Stimulated activated memory B cell treated with anti-CD40 and anti-IgM and Interleukin-4, amounts not matched to agents 10 μg/mL and 1 μg/mL and 100 μg/mL, for 72 hours (primary cell): Measurements from ENCODE around the gene ST6GALNAC4.

Experiments
- ATAC-seq: fragments of 150-1000 bp; cut with Tn5 transposase; 2 replicates; pipeline ENCODE4 v1.10.0; 2021
- H3K27ac Mint-ChIP-seq: one replicate; pipeline ENCODE4 v1.8.0; 2022; ENCODE audit warnings: mild to moderate bottlenecking, mixed read lengths
- H3K27me3 Mint-ChIP-seq: one replicate; pipeline ENCODE4 v1.8.0; 2022; ENCODE audit warnings: mixed read lengths
- H3K36me3 Mint-ChIP-seq: one replicate; pipeline ENCODE4 v1.8.0; 2022; ENCODE audit warnings: mixed read lengths
- H3K4me1 Mint-ChIP-seq: one replicate; pipeline ENCODE4 v1.8.0; 2022; ENCODE audit warnings: mixed read lengths
- H3K4me3 Mint-ChIP-seq: one replicate; pipeline ENCODE4 v1.8.0; 2022; ENCODE audit warnings: mild to moderate bottlenecking, moderate library complexity, mixed read lengths
- H3K9me3 Mint-ChIP-seq: one replicate; pipeline ENCODE4 v1.8.0; 2022; ENCODE audit warnings: mixed read lengths

Gene ST6GALNAC4

DNA sequence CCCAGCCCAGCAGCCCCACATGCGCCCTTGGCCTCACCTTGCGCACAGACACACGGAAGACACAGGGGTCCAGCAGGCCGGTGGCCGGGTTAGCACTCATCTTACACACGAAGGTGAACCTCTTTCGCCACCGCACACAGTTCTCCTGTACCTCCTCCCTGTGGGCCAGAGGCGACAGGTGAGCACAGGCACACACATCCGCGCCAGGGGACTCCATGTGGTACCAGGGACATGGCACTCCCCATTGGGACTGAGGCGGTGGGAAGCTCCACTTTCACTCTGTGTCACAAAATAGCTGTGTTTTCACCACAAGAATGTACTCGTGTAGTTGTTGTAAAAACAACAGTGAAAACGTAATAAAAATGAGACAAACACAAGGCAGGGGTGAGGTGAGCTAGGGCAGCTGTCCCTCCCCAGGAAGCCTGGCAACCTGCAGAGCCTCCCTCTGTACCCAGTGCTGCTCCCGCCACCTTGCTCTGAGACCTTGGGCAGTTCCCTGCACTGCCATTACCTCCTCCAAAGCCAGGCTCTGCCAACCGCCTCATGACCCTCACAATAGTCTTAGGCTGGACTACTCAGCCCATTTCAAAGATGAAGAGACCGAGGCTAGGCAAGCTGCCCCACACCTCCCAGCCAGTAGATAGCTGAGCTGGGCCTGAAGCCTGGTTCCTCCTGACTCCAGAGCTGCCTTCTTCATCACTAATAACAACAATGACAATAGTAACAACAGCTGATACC, 37.1 kb upstream of the ST6GALNAC4 start:
- H3K36me3 Mint-ChIP-seq = peaks cover 19% of the 10 kb centered on the region
- H3K4me1 Mint-ChIP-seq = peaks cover 62% of the 10 kb centered on the region
- peak overlapping the region; percentile 79 for H3K27ac Mint-ChIP-seq
- H3K4me3 Mint-ChIP-seq = no peak overlapping the region
- peaks cover 2% of the 10 kb centered on the region for H3K9me3 Mint-ChIP-seq
- H3K27me3 Mint-ChIP-seq = no peaks in the 10 kb centered on the region
- ATAC-seq = no peak

DNA sequence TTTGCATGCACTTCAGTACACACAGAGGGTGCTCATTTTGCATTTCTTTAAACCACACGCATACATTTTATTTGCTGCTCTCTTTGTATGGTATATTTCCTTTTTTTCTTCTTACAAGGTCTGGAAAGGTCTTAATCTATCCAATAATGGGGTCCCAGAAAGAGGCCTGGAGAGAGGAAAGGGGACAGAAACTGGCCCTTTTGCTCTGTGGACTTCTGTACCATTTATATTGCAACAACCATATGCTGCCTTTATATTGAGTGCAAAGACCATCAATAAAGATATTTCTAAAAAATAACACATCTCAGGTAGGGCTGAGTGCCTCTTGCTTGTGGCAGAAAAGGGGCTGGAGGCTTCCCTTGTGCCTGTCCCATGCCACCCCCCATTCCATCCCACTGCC, 36.3 kb upstream of the ST6GALNAC4 start:
- Mint-ChIP-seq H3K27ac (peak overlapping the region; percentile 79), H3K36me3 (peaks cover 22% of the 10 kb centered on the region), H3K9me3 (no peaks in the 10 kb centered on the region), H3K4me3 (no peak overlapping the region), H3K27me3 (no peaks in the 10 kb centered on the region), H3K4me1 (peaks cover 62% of the 10 kb centered on the region)
- ATAC-seq = no peak

DNA sequence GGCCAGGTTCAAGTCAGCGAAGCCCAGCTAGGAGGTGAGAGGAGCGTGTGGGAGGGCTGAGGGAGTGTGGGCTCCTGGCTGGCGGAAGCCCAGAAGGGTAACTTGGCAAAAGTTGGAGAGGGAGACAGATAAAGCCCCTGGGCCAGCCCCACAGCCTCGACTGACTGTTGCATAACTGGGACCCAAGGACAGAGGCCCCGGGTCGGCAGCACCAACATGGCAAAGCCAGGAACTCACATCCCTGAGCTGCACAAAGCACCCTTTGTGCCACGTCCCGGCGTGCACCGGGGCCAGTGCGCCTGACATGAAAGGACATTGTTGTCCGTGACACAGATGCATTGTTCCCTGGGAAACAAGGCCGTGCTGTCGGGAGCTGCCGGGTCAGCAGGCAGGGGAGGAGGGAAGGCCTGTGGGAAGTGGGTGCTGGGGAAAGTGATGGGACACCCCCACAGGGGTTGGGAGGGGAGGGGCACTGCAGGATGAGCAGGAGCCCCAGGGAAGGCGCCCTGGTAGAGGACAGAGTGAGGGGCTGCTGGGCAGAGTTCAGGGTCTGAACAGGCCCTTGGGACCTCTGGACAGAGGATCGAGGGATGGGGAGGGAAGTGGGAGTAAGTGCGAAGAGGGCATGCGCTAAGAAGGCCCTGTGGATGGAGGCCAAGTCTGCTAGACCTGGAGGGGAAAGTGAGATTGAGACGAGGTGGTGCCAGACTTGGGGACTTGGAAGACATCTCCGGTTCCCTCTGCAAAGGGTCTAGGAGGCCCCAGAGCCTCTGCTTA, 33.9 kb upstream of the ST6GALNAC4 start:
- Mint-ChIP-seq H3K4me1 (peaks cover 66% of the 10 kb centered on the region), H3K27ac (peak overlapping the region; percentile 71), H3K36me3 (peaks cover 44% of the 10 kb centered on the region), H3K27me3 (no peaks in the 10 kb centered on the region), H3K9me3 (no peaks in the 10 kb centered on the region), H3K4me3 (no peak overlapping the region)
- no peak for ATAC-seq

DNA sequence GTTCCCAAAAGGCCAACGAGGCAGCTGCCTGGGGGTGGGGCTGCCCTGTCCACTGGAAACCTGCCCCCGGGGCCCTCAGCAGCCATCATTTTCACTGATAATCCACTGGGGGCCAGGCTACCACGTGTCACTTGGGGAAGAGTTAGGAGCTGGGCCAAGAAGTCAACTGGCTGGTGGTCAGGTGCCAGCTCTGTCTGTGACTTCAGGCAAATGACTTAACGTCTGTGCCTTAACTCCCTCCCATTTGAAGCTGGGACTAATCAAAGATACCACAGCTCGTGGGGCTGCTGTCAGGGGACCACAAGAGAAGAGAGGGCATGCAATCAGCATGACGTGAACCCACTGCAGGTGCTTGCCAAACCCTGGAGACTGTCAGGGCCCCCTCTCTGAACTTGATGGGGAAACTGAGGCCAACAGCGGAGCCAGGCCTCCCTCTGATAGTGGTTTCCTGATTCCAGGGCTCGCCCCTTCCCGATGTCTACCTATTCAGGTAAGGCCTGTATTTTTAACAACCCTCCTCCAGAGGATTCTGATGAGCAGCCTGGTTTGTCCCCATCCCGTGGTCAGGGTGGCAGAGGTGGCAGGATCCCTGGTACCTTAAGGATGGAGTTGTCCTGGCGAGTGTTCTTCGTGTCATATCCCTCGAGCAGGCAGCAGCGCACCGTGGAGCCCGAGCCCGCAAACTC, 33.1 kb upstream of the ST6GALNAC4 start:
- Mint-ChIP-seq H3K27me3 (no peaks in the 10 kb centered on the region), H3K36me3 (peaks cover 52% of the 10 kb centered on the region), H3K9me3 (no peaks in the 10 kb centered on the region), H3K27ac (peak overlapping the region; percentile 71), H3K4me3 (no peak overlapping the region), H3K4me1 (peaks cover 63% of the 10 kb centered on the region)
- ATAC-seq = no peak

DNA sequence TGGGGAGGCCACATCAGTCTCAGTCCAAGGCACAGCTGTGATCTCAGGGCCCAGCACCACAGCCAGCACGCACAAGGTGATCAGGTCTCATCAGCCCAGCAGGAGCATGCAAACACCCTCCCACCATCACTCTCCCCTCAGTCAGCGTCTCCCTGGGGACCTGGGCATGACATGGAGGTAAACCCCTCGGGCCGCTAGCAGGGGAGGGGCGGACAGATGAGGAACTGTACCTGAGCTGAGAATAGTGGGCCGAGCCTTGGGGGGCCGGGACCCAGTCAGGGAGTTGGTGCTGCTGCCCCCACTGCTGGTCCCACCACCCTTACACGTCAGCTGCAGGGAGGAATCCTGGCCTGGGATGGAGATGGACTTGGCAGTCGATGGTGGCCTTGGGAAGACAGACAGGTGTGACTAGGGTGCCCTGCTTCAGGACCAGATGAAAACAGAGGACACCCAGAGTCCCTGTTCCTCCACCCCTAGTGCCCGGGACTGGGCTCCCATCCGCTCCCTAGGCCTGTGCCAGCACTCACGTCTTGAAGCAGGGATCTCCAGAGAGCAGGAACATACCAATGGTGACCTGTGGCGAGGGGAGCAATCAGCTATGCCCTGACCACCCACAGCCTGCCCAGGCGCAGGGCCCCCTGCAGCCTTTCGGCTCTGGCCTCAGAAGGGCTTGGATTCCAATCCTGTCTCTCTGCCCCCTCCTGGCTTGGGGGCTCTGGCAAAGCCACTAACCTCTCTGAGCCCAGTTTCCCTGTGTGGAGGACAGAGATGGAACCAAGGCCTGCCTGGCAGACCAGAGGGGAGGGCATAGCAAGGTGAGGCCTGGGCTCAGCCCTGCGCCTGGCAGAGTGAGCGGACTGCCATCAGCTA, 31.2 kb upstream of the ST6GALNAC4 start:
- peak overlapping the region; percentile 35 for H3K27ac Mint-ChIP-seq
- H3K4me3 Mint-ChIP-seq = no peak overlapping the region
- no peaks in the 10 kb centered on the region for H3K27me3 Mint-ChIP-seq
- peaks cover 65% of the 10 kb centered on the region for H3K36me3 Mint-ChIP-seq
- no peaks in the 10 kb centered on the region for H3K9me3 Mint-ChIP-seq
- peaks cover 61% of the 10 kb centered on the region for H3K4me1 Mint-ChIP-seq
- no peak for ATAC-seq

DNA sequence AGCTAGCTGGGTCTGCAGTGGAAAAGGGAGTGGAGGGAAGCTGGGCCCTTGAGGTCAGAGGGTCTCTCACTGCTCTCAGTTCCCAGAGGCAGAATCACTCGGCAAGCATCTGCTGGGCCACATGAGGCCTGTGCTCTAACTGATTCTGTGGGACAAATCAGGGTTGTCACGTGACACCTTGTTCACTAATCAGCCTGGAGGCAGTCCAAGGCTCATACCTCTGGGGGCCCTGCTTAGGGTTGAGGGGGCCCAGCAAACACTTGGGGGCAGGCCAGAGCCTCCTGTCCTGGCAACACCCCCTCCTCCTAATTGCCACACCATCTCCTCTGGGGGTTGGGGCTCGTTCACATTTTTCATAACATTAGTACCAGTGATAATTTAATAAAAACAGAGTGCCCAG, 29.9 kb upstream of the ST6GALNAC4 start:
- Mint-ChIP-seq H3K4me1 (peaks cover 67% of the 10 kb centered on the region), H3K36me3 (peaks cover 79% of the 10 kb centered on the region), H3K9me3 (no peaks in the 10 kb centered on the region), H3K27ac (peak overlapping the region; percentile 35), H3K4me3 (no peak overlapping the region), H3K27me3 (no peaks in the 10 kb centered on the region)
- ATAC-seq = no peak

- H3K4me1 Mint-ChIP-seq = peaks cover 63% of the 10 kb centered on the region
- H3K9me3 Mint-ChIP-seq = no peaks in the 10 kb centered on the region
- no peak for ATAC-seq
- peaks cover 76% of the 10 kb centered on the region for H3K36me3 Mint-ChIP-seq
- H3K27me3 Mint-ChIP-seq = no peaks in the 10 kb centered on the region
- peak overlapping the region; percentile 35 for H3K27ac Mint-ChIP-seq
- no peak overlapping the region for H3K4me3 Mint-ChIP-seq
Measured at GRCh38 chr9:127945942-127946341, 29.1 kb upstream of the ST6GALNAC4 start.

- ATAC-seq = no peak
- Mint-ChIP-seq H3K4me3 (no peak overlapping the region), H3K27ac (peak overlapping the region; percentile 35), H3K4me1 (peaks cover 57% of the 10 kb centered on the region), H3K36me3 (peaks cover 70% of the 10 kb centered on the region), H3K27me3 (no peaks in the 10 kb centered on the region), H3K9me3 (no peaks in the 10 kb centered on the region)
Measured at GRCh38 chr9:127945338-127945737, 28.5 kb upstream of the ST6GALNAC4 start.

- peaks cover 66% of the 10 kb centered on the region for H3K36me3 Mint-ChIP-seq
- no peak for ATAC-seq
- no peaks in the 10 kb centered on the region for H3K27me3 Mint-ChIP-seq
- peaks cover 51% of the 10 kb centered on the region for H3K4me1 Mint-ChIP-seq
- H3K9me3 Mint-ChIP-seq = no peaks in the 10 kb centered on the region
- H3K27ac Mint-ChIP-seq = peak overlapping the region; percentile 35
- H3K4me3 Mint-ChIP-seq = no peak overlapping the region
Measured at GRCh38 chr9:127944586-127945218, 27.9 kb upstream of the ST6GALNAC4 start.

GRCh38 chr9:127943731-127944144, 26.9 kb upstream of the ST6GALNAC4 start:
- ATAC-seq = peak; percentile 90
- Mint-ChIP-seq H3K4me3 (no peak overlapping the region), H3K36me3 (peaks cover 63% of the 10 kb centered on the region), H3K9me3 (no peaks in the 10 kb centered on the region), H3K27ac (peak overlapping the region; percentile 50), H3K27me3 (no peaks in the 10 kb centered on the region), H3K4me1 (peaks cover 48% of the 10 kb centered on the region)

GRCh38 chr9:127943011-127943662, 26.3 kb upstream of the ST6GALNAC4 start:
- no peak overlapping the region for H3K4me3 Mint-ChIP-seq
- H3K4me1 Mint-ChIP-seq = peaks cover 48% of the 10 kb centered on the region
- peak; percentile 32 for ATAC-seq
- peaks cover 57% of the 10 kb centered on the region for H3K36me3 Mint-ChIP-seq
- H3K27me3 Mint-ChIP-seq = no peaks in the 10 kb centered on the region
- peak overlapping the region; percentile 50 for H3K27ac Mint-ChIP-seq
- no peaks in the 10 kb centered on the region for H3K9me3 Mint-ChIP-seq

DNA sequence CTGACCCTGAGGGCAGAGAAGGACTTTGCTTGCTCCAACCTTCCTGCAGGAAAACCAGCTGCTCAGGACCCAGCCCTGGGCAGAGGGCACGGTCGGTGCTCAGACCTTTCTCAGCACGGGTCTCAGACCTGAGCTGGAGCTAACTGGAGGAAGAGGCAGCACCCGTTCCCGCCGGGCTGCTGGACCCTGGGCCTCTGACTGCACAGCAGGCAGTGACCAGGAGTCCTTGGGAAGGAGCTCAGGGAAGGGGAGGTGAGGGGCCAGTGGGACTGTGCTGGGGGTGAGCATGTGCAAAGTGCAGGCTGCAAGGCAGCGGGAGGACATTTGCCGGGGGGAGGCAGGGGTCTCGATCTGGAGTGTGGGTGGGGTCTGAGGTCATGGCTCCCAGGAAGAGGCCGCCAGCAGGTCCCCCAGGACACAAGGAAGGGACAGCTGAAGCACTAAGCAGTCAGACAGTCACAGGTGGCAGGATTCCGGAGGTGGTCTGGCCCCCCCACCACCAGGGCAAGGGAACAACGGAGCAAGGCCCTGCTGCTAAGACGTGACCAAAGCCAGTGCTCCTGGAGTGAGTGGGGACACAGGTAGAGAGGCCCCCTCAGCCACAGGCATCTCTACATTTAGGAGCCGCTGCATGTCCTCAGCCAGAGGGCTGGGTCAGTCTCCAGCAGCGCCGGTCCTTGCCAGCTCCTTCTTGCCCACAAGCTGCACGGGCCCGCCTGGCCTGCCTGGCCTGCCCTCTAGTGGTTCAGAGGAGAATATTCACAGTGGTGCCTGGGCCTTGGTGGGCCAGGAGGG, 25.6 kb upstream of the ST6GALNAC4 start:
- Mint-ChIP-seq H3K9me3 (no peaks in the 10 kb centered on the region), H3K4me1 (peaks cover 48% of the 10 kb centered on the region), H3K27ac (peak overlapping the region; percentile 50), H3K36me3 (peaks cover 50% of the 10 kb centered on the region), H3K4me3 (no peak overlapping the region), H3K27me3 (no peaks in the 10 kb centered on the region)
- ATAC-seq = peak; percentile 44

GRCh38 chr9:127941961-127942215, 25.0 kb upstream of the ST6GALNAC4 start:
- Mint-ChIP-seq H3K4me3 (no peak overlapping the region), H3K9me3 (no peaks in the 10 kb centered on the region)

More at GRCh38 chr9:127941961-127942215, 25.0 kb upstream of the ST6GALNAC4 start:
- Mint-ChIP-seq H3K27ac (peak overlapping the region; percentile 50), H3K36me3 (peaks cover 45% of the 10 kb centered on the region), H3K27me3 (no peaks in the 10 kb centered on the region), H3K4me1 (peaks cover 51% of the 10 kb centered on the region)
- ATAC-seq = no peak
